ENCODE results near the gene GMEB2.
"Not testable (repeated sequence)": the region's sequence is repeated elsewhere in the genome, so short reads cannot be mapped to it uniquely, and the experiment has no call there.

GMEB2 gene

GRCh38 chr20:63636752-63637628 is 10.1 kb upstream of the GMEB2 start:
- no peak for DNase-seq

- peak; percentile 84 for DNase-seq
Observed at GRCh38 chr20:63635431-63636141, 8.7 kb upstream of the GMEB2 start.

- DNase-seq = no peak
Observed at GRCh38 chr20:63633732-63634131, 6.8 kb upstream of the GMEB2 start.

- DNase-seq = not testable (repeated sequence)
Observed at GRCh38 chr20:63631426-63631825, 4.5 kb upstream of the GMEB2 start.

GRCh38 chr20:63630956-63631355 is 4.1 kb upstream of the GMEB2 start:
- not testable (repeated sequence) for DNase-seq

- DNase-seq = peak; percentile 64
Observed at GRCh38 chr20:63628246-63628975, 1.5 kb upstream of the GMEB2 start.

- no peak for DNase-seq
Observed at GRCh38 chr20:63627751-63628245, 897 bp upstream of the GMEB2 start.

- DNase-seq = peak; percentile 96
Observed at GRCh38 chr20:63627129-63627750, 339 bp upstream of the GMEB2 start.

- DNase-seq = peak; percentile 36
Observed at GRCh38 chr20:63625771-63626423, 1.0 kb downstream of the GMEB2 start.

GRCh38 chr20:63624486-63624885 is 2.4 kb downstream of the GMEB2 start:
- DNase-seq = no peak

GRCh38 chr20:63622732-63623131 is 4.2 kb downstream of the GMEB2 start:
- no peak for DNase-seq

GRCh38 chr20:63622096-63622495 is 4.8 kb downstream of the GMEB2 start:
- no peak for DNase-seq

GRCh38 chr20:63620991-63621390 is 5.9 kb downstream of the GMEB2 start:
- DNase-seq = no peak

- no peak for DNase-seq
Observed at GRCh38 chr20:63619505-63619904, 7.4 kb downstream of the GMEB2 start.

- DNase-seq = no peak
Observed at GRCh38 chr20:63619086-63619485, 7.8 kb downstream of the GMEB2 start.

- no peak for DNase-seq
Observed at GRCh38 chr20:63618291-63618980, 8.5 kb downstream of the GMEB2 start.

- DNase-seq = no peak
Observed at GRCh38 chr20:63617876-63618265, 9.0 kb downstream of the GMEB2 start.

- no peak for DNase-seq
Observed at GRCh38 chr20:63617092-63617875, 9.6 kb downstream of the GMEB2 start.

- DNase-seq = not testable (repeated sequence)
Observed at GRCh38 chr20:63613863-63614594, 12.9 kb downstream of the GMEB2 start.

Measured in CD4-positive, alpha-beta T cell treated with Interleukin-21 for 1 hour (primary cell).